GM18867 (cell line): Measurements from ENCODE around the gene TSPAN15.

Experiments used
- ATAC-seq: cut with Tn5 transposase; IDR thresholded peaks from one replicate; pipeline ENCODE4 v1.9.1; 2021; ENCODE audit warnings: mild to moderate bottlenecking, moderate library complexity; ENCODE audit not compliant: unreplicated experiment

TSPAN15 gene

GRCh38 chr10:69499726-69500689 is 48.7 kb downstream of the TSPAN15 start:
- ATAC-seq = no peak

- ATAC-seq = no peak
These were observed 49.7 kb downstream of the TSPAN15 start for GRCh38 chr10:69500864-69501468.

- ATAC-seq = no peak
These were observed 50.4 kb downstream of the TSPAN15 start for GRCh38 chr10:69501657-69502056.

GRCh38 chr10:69502589-69502988 is 51.3 kb downstream of the TSPAN15 start:
- no peak for ATAC-seq

- no peak for ATAC-seq
These were observed 52.0 kb downstream of the TSPAN15 start for GRCh38 chr10:69503001-69503895.

DNA sequence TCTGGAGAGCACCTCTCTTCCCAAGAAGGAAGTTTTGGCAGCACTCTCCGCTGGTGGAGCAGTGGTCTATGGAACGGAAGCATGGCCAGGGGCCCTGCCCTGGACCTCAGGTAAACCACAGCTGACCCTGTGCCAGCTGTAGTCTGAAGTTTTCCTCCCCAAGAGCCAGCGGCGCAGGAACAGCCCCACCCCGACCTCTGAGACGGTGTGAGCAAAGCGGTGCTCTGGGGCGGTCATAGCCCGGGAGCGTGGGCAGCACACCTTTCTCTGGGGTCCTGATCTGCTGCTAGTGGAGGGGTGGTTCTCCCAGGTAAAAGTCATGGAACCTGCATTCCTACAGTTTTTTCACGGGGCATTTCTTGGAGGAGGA is 52.6 kb downstream of the TSPAN15 start:
- ATAC-seq = no peak

- ATAC-seq = no peak
These were observed 53.4 kb downstream of the TSPAN15 start for GRCh38 chr10:69504576-69505250.

- ATAC-seq = no peak
These were observed 54.5 kb downstream of the TSPAN15 start for GRCh38 chr10:69505636-69506318.

GRCh38 chr10:69506487-69506833 is 55.2 kb downstream of the TSPAN15 start:
- no peak for ATAC-seq

GRCh38 chr10:69506834-69507713 is 55.8 kb downstream of the TSPAN15 start:
- no peak for ATAC-seq

- ATAC-seq = no peak
These were observed 57.6 kb downstream of the TSPAN15 start for GRCh38 chr10:69508738-69509340.

GRCh38 chr10:69512901-69513300 is 61.6 kb downstream of the TSPAN15 start:
- no peak for ATAC-seq

DNA sequence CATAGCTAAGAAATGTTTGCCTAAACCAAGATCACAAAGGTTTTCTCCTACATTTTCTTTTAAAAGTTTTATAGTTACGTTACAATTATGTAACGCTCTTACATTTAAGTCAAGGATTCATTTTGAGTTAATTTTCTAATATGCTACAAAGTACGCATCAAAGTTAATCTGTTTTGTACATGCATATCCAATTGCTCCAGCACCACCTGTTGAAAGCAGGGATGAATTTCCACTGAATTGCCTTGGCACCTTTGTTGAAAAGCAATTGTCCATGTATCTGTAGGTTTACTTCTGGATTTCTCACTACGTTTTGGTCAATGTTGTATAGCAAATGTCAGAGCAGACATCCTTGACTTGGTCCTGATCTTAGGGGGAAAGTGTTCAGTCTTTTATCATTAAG is 62.4 kb downstream of the TSPAN15 start:
- ATAC-seq = no peak

DNA sequence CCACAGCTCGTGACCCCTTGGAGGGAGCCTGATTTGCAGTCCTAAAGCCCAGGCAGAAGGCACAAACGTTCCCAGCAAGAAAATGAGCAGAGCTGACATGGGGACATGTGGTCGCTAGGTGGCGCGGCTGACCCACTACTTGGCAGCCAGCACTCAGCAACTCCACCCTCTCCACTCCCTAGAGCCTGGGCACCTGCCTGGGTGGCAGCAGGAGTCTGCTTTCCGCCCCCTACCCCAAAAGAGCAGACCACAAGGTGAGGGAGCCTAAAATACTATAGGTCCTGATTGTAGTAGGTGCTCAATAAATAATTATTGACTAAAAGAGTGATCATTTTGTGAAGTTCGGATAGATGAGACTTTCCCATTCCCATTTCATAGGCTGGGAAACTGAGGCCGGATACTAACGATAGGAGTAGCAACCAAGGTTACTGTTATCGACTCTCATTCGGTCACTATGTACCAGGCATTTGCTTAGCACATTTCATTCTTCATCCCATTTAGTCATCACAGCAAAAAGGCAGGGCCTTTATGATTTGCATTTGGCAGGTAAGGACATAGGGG is 64.5 kb downstream of the TSPAN15 start:
- ATAC-seq = peak; percentile 74

- no peak for ATAC-seq
These were observed 65.1 kb downstream of the TSPAN15 start for GRCh38 chr10:69516316-69516715.

- ATAC-seq = no peak
These were observed 65.5 kb downstream of the TSPAN15 start for GRCh38 chr10:69516796-69517195.

- no peak for ATAC-seq
These were observed 66.1 kb downstream of the TSPAN15 start for GRCh38 chr10:69517271-69517848.

DNA sequence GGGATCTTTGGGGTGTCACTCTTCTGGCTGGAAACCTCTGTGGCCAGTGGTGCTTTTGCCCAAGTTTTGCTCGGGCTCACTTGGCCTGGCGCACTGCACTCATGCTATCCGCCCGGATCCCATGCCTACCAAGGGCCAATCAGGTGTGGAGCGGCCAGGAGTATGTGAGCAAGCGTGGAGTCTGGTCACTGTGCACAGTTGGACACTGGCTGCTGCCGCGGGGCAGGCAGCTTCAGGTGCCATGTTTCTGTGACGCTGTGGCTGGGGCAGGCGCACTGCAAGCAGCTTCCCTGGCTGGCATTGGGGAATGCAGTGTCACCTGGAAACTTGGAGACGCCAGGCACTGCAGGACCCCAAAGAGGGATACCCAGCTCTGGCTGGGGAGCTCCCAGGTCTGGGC is 76.7 kb downstream of the TSPAN15 start:
- no peak for ATAC-seq
